ENCODE results near the gene CAPRIN1.
"Not testable (repeated sequence)": the region's sequence is repeated elsewhere in the genome, so short reads cannot be mapped to it uniquely, and the experiment has no call there.

The CAPRIN1 gene

GRCh38 chr11:34072041-34072440, 20.5 kb downstream of the CAPRIN1 start:
- H3K36me3 ChIP-seq (ENCODE audit: control insufficient read depth, insufficient read depth, low read length) = peaks cover 31% of the 10 kb centered on the region
- no peak overlapping the region for H3K9ac ChIP-seq (ENCODE audit: low read depth, low read length)
- no peaks in the 10 kb centered on the region for H3K9me3 ChIP-seq (ENCODE audit: control insufficient read depth, insufficient read depth, low read length)
- H3K4me3 ChIP-seq (ENCODE audit: low read depth, low read length) = no peak overlapping the region
- no peaks in the 10 kb centered on the region for H3K4me1 ChIP-seq (ENCODE audit: control insufficient read depth, insufficient read depth, low read length)
- no peaks in the 10 kb centered on the region for H3K27me3 ChIP-seq (ENCODE audit: control insufficient read depth, insufficient read depth, low read length)

GRCh38 chr11:34072832-34073231, 21.3 kb downstream of the CAPRIN1 start:
- no peak overlapping the region for H3K9ac ChIP-seq (ENCODE audit: low read depth, low read length)
- H3K27me3 ChIP-seq (ENCODE audit: control insufficient read depth, insufficient read depth, low read length) = no peaks in the 10 kb centered on the region
- H3K4me3 ChIP-seq (ENCODE audit: low read depth, low read length) = no peak overlapping the region
- peaks cover 37% of the 10 kb centered on the region for H3K36me3 ChIP-seq (ENCODE audit: control insufficient read depth, insufficient read depth, low read length)
- no peaks in the 10 kb centered on the region for H3K4me1 ChIP-seq (ENCODE audit: control insufficient read depth, insufficient read depth, low read length)
- no peaks in the 10 kb centered on the region for H3K9me3 ChIP-seq (ENCODE audit: control insufficient read depth, insufficient read depth, low read length)

GRCh38 chr11:34074391-34074790, 22.9 kb downstream of the CAPRIN1 start:
- H3K9ac ChIP-seq (ENCODE audit: low read depth, low read length) = no peak overlapping the region
- no peaks in the 10 kb centered on the region for H3K9me3 ChIP-seq (ENCODE audit: control insufficient read depth, insufficient read depth, low read length)
- peaks cover 49% of the 10 kb centered on the region for H3K36me3 ChIP-seq (ENCODE audit: control insufficient read depth, insufficient read depth, low read length)
- no peak overlapping the region for H3K4me3 ChIP-seq (ENCODE audit: low read depth, low read length)
- no peaks in the 10 kb centered on the region for H3K4me1 ChIP-seq (ENCODE audit: control insufficient read depth, insufficient read depth, low read length)
- H3K27me3 ChIP-seq (ENCODE audit: control insufficient read depth, insufficient read depth, low read length) = no peaks in the 10 kb centered on the region

GRCh38 chr11:34075178-34075820, 23.8 kb downstream of the CAPRIN1 start:
- H3K36me3 ChIP-seq (ENCODE audit: control insufficient read depth, insufficient read depth, low read length) = peaks cover 55% of the 10 kb centered on the region
- no peak overlapping the region for H3K9ac ChIP-seq (ENCODE audit: low read depth, low read length)
- H3K27me3 ChIP-seq (ENCODE audit: control insufficient read depth, insufficient read depth, low read length) = no peaks in the 10 kb centered on the region
- no peak overlapping the region for H3K4me3 ChIP-seq (ENCODE audit: low read depth, low read length)
- no peaks in the 10 kb centered on the region for H3K4me1 ChIP-seq (ENCODE audit: control insufficient read depth, insufficient read depth, low read length)
- no peaks in the 10 kb centered on the region for H3K9me3 ChIP-seq (ENCODE audit: control insufficient read depth, insufficient read depth, low read length)

GRCh38 chr11:34080609-34081008, 29.1 kb downstream of the CAPRIN1 start:
- Histone ChIP-seq H3K9ac (ENCODE audit: low read depth, low read length) (no peak overlapping the region), H3K4me1 (ENCODE audit: control insufficient read depth, insufficient read depth, low read length) (no peaks in the 10 kb centered on the region), H3K27me3 (ENCODE audit: control insufficient read depth, insufficient read depth, low read length) (no peaks in the 10 kb centered on the region), H3K9me3 (ENCODE audit: control insufficient read depth, insufficient read depth, low read length) (no peaks in the 10 kb centered on the region), H3K4me3 (ENCODE audit: low read depth, low read length) (no peak overlapping the region), H3K36me3 (ENCODE audit: control insufficient read depth, insufficient read depth, low read length) (peaks cover 70% of the 10 kb centered on the region)

- Histone ChIP-seq H3K27me3 (ENCODE audit: control insufficient read depth, insufficient read depth, low read length) (no peaks in the 10 kb centered on the region), H3K9me3 (ENCODE audit: control insufficient read depth, insufficient read depth, low read length) (no peaks in the 10 kb centered on the region), H3K4me1 (ENCODE audit: control insufficient read depth, insufficient read depth, low read length) (no peaks in the 10 kb centered on the region), H3K4me3 (ENCODE audit: low read depth, low read length) (no peak overlapping the region), H3K36me3 (ENCODE audit: control insufficient read depth, insufficient read depth, low read length) (peaks cover 49% of the 10 kb centered on the region), H3K9ac (ENCODE audit: low read depth, low read length) (no peak overlapping the region)
These were observed 33.1 kb downstream of the CAPRIN1 start for GRCh38 chr11:34084637-34085036.

- H3K9ac ChIP-seq (ENCODE audit: low read depth, low read length) = no peak overlapping the region
- no peaks in the 10 kb centered on the region for H3K9me3 ChIP-seq (ENCODE audit: control insufficient read depth, insufficient read depth, low read length)
- peaks cover 53% of the 10 kb centered on the region for H3K36me3 ChIP-seq (ENCODE audit: control insufficient read depth, insufficient read depth, low read length)
- no peak overlapping the region for H3K4me3 ChIP-seq (ENCODE audit: low read depth, low read length)
- H3K27me3 ChIP-seq (ENCODE audit: control insufficient read depth, insufficient read depth, low read length) = no peaks in the 10 kb centered on the region
- H3K4me1 ChIP-seq (ENCODE audit: control insufficient read depth, insufficient read depth, low read length) = no peaks in the 10 kb centered on the region
These were observed 35.2 kb downstream of the CAPRIN1 start for GRCh38 chr11:34086554-34087283.

GRCh38 chr11:34091825-34092224, 40.3 kb downstream of the CAPRIN1 start:
- H3K36me3 ChIP-seq (ENCODE audit: control insufficient read depth, insufficient read depth, low read length) = peaks cover 33% of the 10 kb centered on the region

GRCh38 chr11:34094900-34095299, 43.4 kb downstream of the CAPRIN1 start:
- not testable (repeated sequence) for H3K4me1 ChIP-seq (ENCODE audit: control insufficient read depth, insufficient read depth, low read length); H3K27me3 ChIP-seq (ENCODE audit: control insufficient read depth, insufficient read depth, low read length); H3K9ac ChIP-seq (ENCODE audit: low read depth, low read length); H3K9me3 ChIP-seq (ENCODE audit: control insufficient read depth, insufficient read depth, low read length); H3K4me3 ChIP-seq (ENCODE audit: low read depth, low read length)
- peaks cover 49% of the 10 kb centered on the region for H3K36me3 ChIP-seq (ENCODE audit: control insufficient read depth, insufficient read depth, low read length)

More at GRCh38 chr11:34091825-34092224, 40.3 kb downstream of the CAPRIN1 start:
- H3K27me3 ChIP-seq (ENCODE audit: control insufficient read depth, insufficient read depth, low read length) = no peaks in the 10 kb centered on the region
- H3K9ac ChIP-seq (ENCODE audit: low read depth, low read length) = no peak overlapping the region
- H3K4me1 ChIP-seq (ENCODE audit: control insufficient read depth, insufficient read depth, low read length) = no peaks in the 10 kb centered on the region
- no peaks in the 10 kb centered on the region for H3K9me3 ChIP-seq (ENCODE audit: control insufficient read depth, insufficient read depth, low read length)
- no peak overlapping the region for H3K4me3 ChIP-seq (ENCODE audit: low read depth, low read length)

GRCh38 chr11:34098813-34099212, 47.3 kb downstream of the CAPRIN1 start:
- no peak overlapping the region for H3K9ac ChIP-seq (ENCODE audit: low read depth, low read length)
- no peak overlapping the region for H3K4me3 ChIP-seq (ENCODE audit: low read depth, low read length)
- peaks cover 26% of the 10 kb centered on the region for H3K36me3 ChIP-seq (ENCODE audit: control insufficient read depth, insufficient read depth, low read length)
- no peaks in the 10 kb centered on the region for H3K9me3 ChIP-seq (ENCODE audit: control insufficient read depth, insufficient read depth, low read length)
- no peaks in the 10 kb centered on the region for H3K4me1 ChIP-seq (ENCODE audit: control insufficient read depth, insufficient read depth, low read length)
- H3K27me3 ChIP-seq (ENCODE audit: control insufficient read depth, insufficient read depth, low read length) = no peaks in the 10 kb centered on the region

- Histone ChIP-seq H3K27me3 (ENCODE audit: control insufficient read depth, insufficient read depth, low read length) (no peaks in the 10 kb centered on the region), H3K36me3 (ENCODE audit: control insufficient read depth, insufficient read depth, low read length) (peaks cover 13% of the 10 kb centered on the region), H3K4me3 (ENCODE audit: low read depth, low read length) (peak overlapping the region; percentile 95), H3K4me1 (ENCODE audit: control insufficient read depth, insufficient read depth, low read length) (peaks cover 3% of the 10 kb centered on the region), H3K9ac (ENCODE audit: low read depth, low read length) (peak overlapping the region; percentile 99), H3K9me3 (ENCODE audit: control insufficient read depth, insufficient read depth, low read length) (no peaks in the 10 kb centered on the region)
These were observed 53.1 kb downstream of the CAPRIN1 start for GRCh38 chr11:34104680-34105078.

Measured in iPS-15b (cell line).